PC-3 (cell line): ENCODE data around the gene CTSW. TPM values are rescaled to one million over a fixed set of nuclear protein-coding genes. Genes with fewer than 3 reads are reported as not detected.

ENCODE experiments used
- ATAC-seq: fragments of 200-7000 bp; cut with Tn5 transposase; 2 replicates; pipeline ENCODE4 v1.9.1; 2020; ENCODE audit warnings: mild to moderate bottlenecking, moderate library complexity
- BruUV-seq: library from RNA; stranded (reverse); fragments of 400-500 nt; replicated peaks from 2 replicates; lab custom pipeline; 2021; lab: Mats Ljungman, UMichigan
- CTCF ChIA-PET: fragments of 300-600 bp; sonication (Branson Sonifier 250); formaldehyde crosslinking; loops from one replicate; lab custom pipeline; 2022; ENCODE audit warnings: antibody characterized with exemption; lab: Charles Lee
- POLR2A ChIA-PET: fragments of 300-600 bp; sonication (Branson Sonifier 250); formaldehyde crosslinking; loops from one replicate; lab custom pipeline; 2022; ENCODE audit warnings: antibody characterized with exemption; ENCODE audit not compliant: unreplicated experiment; lab: Charles Lee
- DNase-seq: peaks from one replicate; pipeline ENCODE4 v3.0.0-alpha.2; 2015
- H2AFZ ChIP-seq: fragments of 300-600 bp; sonication (generic); 2 replicates; pipeline ENCODE4 v1.6.0; 2016; ENCODE audit warnings: antibody characterized with exemption, low read length
- H3F3A ChIP-seq: fragments of 300-600 bp; sonication (generic); one replicate; pipeline ENCODE4 v1.6.0; 2017; ENCODE audit warnings: antibody characterized with exemption, low read length, control low read depth, mild to moderate bottlenecking; ENCODE audit not compliant: unreplicated experiment
- H3K27ac ChIP-seq: fragments of 300-600 bp; sonication (generic); 2 replicates; pipeline ENCODE4 v1.5.1; 2016; ENCODE audit warnings: mild to moderate bottlenecking, low read length
- H3K27me3 ChIP-seq: fragments of 300-600 bp; sonication (generic); 2 replicates; pipeline ENCODE4 v1.6.1; 2016; ENCODE audit warnings: low read length, mixed read lengths
- H3K36me3 ChIP-seq: fragments of 300-600 bp; sonication (generic); 2 replicates; pipeline ENCODE4 v1.6.1; 2016; ENCODE audit warnings: low read depth, mixed run types, low read length, mixed read lengths
- H3K4me1 ChIP-seq: fragments of 300-600 bp; sonication (generic); 2 replicates; pipeline ENCODE4 v1.5.1; 2016; ENCODE audit warnings: low read length; ENCODE audit not compliant: insufficient read depth
- H3K4me2 ChIP-seq: fragments of 300-600 bp; sonication (generic); 2 replicates; pipeline ENCODE4 v1.6.0; 2016; ENCODE audit warnings: low read length
- H3K4me3 ChIP-seq: fragments of 300-600 bp; sonication (generic); 2 replicates; pipeline ENCODE4 v1.5.1; 2016; ENCODE audit warnings: mild to moderate bottlenecking, low read length, mixed read lengths
- H3K79me2 ChIP-seq: fragments of 300-600 bp; sonication (generic); 2 replicates; pipeline ENCODE4 v1.6.1; 2017; ENCODE audit warnings: low read length, mixed read lengths
- H3K9ac ChIP-seq: fragments of 300-600 bp; sonication (generic); 2 replicates; pipeline ENCODE4 v1.6.0; 2016; ENCODE audit warnings: mild to moderate bottlenecking, low read length
- H3K9me2 ChIP-seq: fragments of 300-600 bp; sonication (generic); replicated peaks from 2 replicates; pipeline ENCODE4 v1.6.1; 2016; ENCODE audit warnings: mixed run types, low read length, mixed read lengths
- H3K9me3 ChIP-seq: fragments of 300-600 bp; sonication (generic); 2 replicates; pipeline ENCODE4 v1.6.1; 2016; ENCODE audit warnings: low read length, mixed read lengths
- H4K20me1 ChIP-seq: fragments of 300-600 bp; sonication (generic); 2 replicates; pipeline ENCODE4 v1.6.1; 2016; ENCODE audit warnings: low read length, mixed read lengths
- CTCF ChIP-seq: fragments of 300-600 bp; sonication (generic); conservative IDR thresholded peaks from 2 replicates; pipeline ENCODE4 v1.5.1; 2017; ENCODE audit warnings: antibody characterized with exemption, low read depth, mild to moderate bottlenecking, low read length
- EZH2 ChIP-seq: fragments of 300-600 bp; sonication (generic); IDR thresholded peaks from one replicate; pipeline ENCODE4 v1.6.1; 2017; ENCODE audit warnings: antibody characterized with exemption, mild to moderate bottlenecking, low read length; ENCODE audit not compliant: unreplicated experiment
- EZH2phosphoT487 ChIP-seq: fragments of 300-600 bp; sonication (generic); IDR thresholded peaks from 2 replicates; pipeline ENCODE4 v1.6.1; 2018; ENCODE audit warnings: mild to moderate bottlenecking, antibody characterized with exemption, low read length, borderline replicate concordance
- intact Hi-C: fragments of 100-400 bp; cut with micrococcal nuclease; formaldehyde crosslinking; loops from 2 replicates; pipeline ENCODE4 v1.9.0; 2023
- total RNA-seq: library from RNA; depleted of rRNA; stranded (reverse); fragments of >200 nt; gene quantifications from 2 replicates; pipeline ENCODE4 v1.2.3, GENCODE V29; 2014

The CTSW gene
- total RNA-seq, 1 experiment from 2014 or later: 0.11 TPM

GRCh38 chr11:65928667-65929066 lies 49.0 kb downstream of the CTSW start:
- Histone ChIP-seq H4K20me1 (no peaks in the 10 kb centered on the region), H3K36me3 (no peaks in the 10 kb centered on the region), H3K9ac (no peak overlapping the region), H3K9me3 (no peaks in the 10 kb centered on the region), H3K27ac (no peak overlapping the region), H3K79me2 (no peaks in the 10 kb centered on the region), H3K4me1 (no peaks in the 10 kb centered on the region), H3K4me2 (no peak overlapping the region), H2AFZ (no peak overlapping the region), H3K27me3 (no peaks in the 10 kb centered on the region), H3F3A (no peaks in the 10 kb centered on the region), H3K9me2 (no peaks in the 10 kb centered on the region), H3K4me3 (no peak overlapping the region)
- ChIA-PET POLR2A (no interaction called here), CTCF (no interaction called here)
- TF ChIP-seq CTCF: no peak
- no peak for TF ChIP-seq EZH2phosphoT487
- TF ChIP-seq EZH2: no peak
- intact Hi-C loops: no loop called here
- DNase-seq: no peak
- BruUV-seq: no TSS peak
- ATAC-seq: no peak

GRCh38 chr11:65931773-65932557 lies 52.3 kb downstream of the CTSW start:
- no peak overlapping the region for H3K4me2 ChIP-seq
- no peaks in the 10 kb centered on the region for H3K4me1 ChIP-seq
- H3K27ac ChIP-seq: no peak overlapping the region
- CTCF ChIA-PET: interaction anchor here (0.6 to 1.5 kb wide), 3 partner anchors 44 to 85 kb away, joined by 3 to 14 read pairs (median 4); partner anchors contain the start of gene FIBP
- POLR2A ChIA-PET: interaction anchor here (0.5 kb wide), 1 partner anchor 41 kb away, joined by 3 read pairs; no protein-coding TSS in a partner anchor
- H3K79me2 ChIP-seq: no peaks in the 10 kb centered on the region
- no peaks in the 10 kb centered on the region for H3K36me3 ChIP-seq
- H3F3A ChIP-seq: no peaks in the 10 kb centered on the region
- H3K9me3 ChIP-seq: no peaks in the 10 kb centered on the region
- H3K9ac ChIP-seq: no peak overlapping the region
- H2AFZ ChIP-seq: no peak overlapping the region
- no peak overlapping the region for H3K4me3 ChIP-seq
- TF ChIP-seq EZH2 (no peak), CTCF (no peak), EZH2phosphoT487 (no peak)
- DNase-seq (no peak), ATAC-seq (peak; percentile 27)
- no peaks in the 10 kb centered on the region for H3K27me3 ChIP-seq
- no peaks in the 10 kb centered on the region for H3K9me2 ChIP-seq
- BruUV-seq: no TSS peak
- intact Hi-C loops: no loop called here
- no peaks in the 10 kb centered on the region for H4K20me1 ChIP-seq

DNA sequence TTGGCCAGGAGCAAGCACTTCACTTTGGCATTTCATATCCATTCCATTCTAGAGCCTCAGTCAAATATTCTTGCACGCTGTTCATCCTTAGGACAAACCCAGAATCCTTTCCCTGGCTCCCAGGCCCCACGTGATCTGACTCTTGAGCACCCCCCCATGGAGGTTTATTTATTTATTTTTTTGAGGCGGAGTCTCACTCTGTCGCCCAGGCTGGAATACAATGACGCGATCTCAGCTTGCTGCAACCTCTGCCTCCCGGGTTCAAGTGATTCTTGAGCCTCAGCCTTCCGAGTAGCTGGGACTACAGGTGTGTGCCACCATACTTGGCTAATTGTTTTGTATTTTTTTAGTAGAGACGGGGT lies 52.9 kb downstream of the CTSW start:
- Histone ChIP-seq H2AFZ (no peak overlapping the region), H3K79me2 (no peaks in the 10 kb centered on the region), H3K4me1 (no peaks in the 10 kb centered on the region), H3K9me2 (no peaks in the 10 kb centered on the region), H3K36me3 (no peaks in the 10 kb centered on the region), H3K9ac (no peak overlapping the region), H4K20me1 (no peaks in the 10 kb centered on the region), H3K4me3 (no peak overlapping the region), H3K9me3 (no peaks in the 10 kb centered on the region), H3K27ac (no peak overlapping the region), H3K4me2 (no peak overlapping the region), H3F3A (no peaks in the 10 kb centered on the region), H3K27me3 (no peaks in the 10 kb centered on the region)
- POLR2A ChIA-PET: no interaction called here
- TF ChIP-seq EZH2phosphoT487: no peak
- no peak; the same call in 1 of the 2 replicates for TF ChIP-seq CTCF
- no peak for TF ChIP-seq EZH2
- intact Hi-C loops: no loop called here
- CTCF ChIA-PET: interaction anchor here (0.7 to 1.5 kb wide), 2 partner anchors 45 to 48 kb away, joined by 3 to 14 read pairs; partner anchors contain the start of gene FIBP
- no TSS peak for BruUV-seq
- ATAC-seq (no peak), DNase-seq (peak; percentile 42)
